GM06990 (cell line): ENCODE measurements around the gene NRXN2.

Source experiments
- DNase-seq: peaks from one replicate; pipeline ENCODE4 v3.0.0-alpha.2; 2011; ENCODE audit not compliant: insufficient read length; ENCODE audit errors: extremely low read depth
- H3K27me3 ChIP-seq: replicated peaks from 2 replicates; pipeline ENCODE4 v1.6.0; 2011; ENCODE audit warnings: low read length; ENCODE audit not compliant: control insufficient read depth, insufficient read depth
- H3K36me3 ChIP-seq: 2 replicates; pipeline ENCODE4 v1.5.1; 2011; ENCODE audit warnings: low read length; ENCODE audit not compliant: control insufficient read depth, insufficient read depth
- H3K4me3 ChIP-seq: replicated peaks from 2 replicates; pipeline ENCODE4 v1.5.1; 2011; ENCODE audit warnings: low read depth, mild to moderate bottlenecking, control low read depth, low read length
- TF ChIP-seq, protein P1 (sequence below): IDR thresholded peaks from 2 replicates; pipeline ENCODE4 v1.5.1; 2011; ENCODE audit warnings: low read length, control low read depth, mild to moderate bottlenecking, inconsistent platforms; ENCODE audit not compliant: insufficient read depth, poor library complexity, severe bottlenecking

The NRXN2 gene

DNA sequence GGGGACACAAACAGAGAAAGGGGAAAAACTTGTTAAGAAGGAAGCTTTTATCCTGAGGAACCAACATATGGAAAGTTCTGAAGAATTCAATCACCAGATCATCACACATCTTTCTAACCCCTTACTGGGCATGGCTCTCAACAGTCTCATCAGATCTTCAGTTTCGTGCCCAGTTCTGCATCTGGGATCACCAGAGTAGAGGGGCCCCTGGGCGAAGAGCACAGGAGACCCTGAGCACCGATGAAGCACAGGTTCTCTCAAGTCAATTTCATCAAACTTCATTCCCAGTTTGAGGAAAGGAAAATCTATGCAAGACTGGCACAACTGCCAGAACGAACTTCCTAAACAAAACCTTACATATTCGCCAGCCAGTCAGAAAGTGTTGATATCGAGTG is 45.3 kb upstream of the NRXN2 start:
- H3K36me3 ChIP-seq: peaks cover 69% of the 10 kb centered on the region
- H3K27me3 ChIP-seq: no peaks in the 10 kb centered on the region
- TF ChIP-seq, protein P1, sequence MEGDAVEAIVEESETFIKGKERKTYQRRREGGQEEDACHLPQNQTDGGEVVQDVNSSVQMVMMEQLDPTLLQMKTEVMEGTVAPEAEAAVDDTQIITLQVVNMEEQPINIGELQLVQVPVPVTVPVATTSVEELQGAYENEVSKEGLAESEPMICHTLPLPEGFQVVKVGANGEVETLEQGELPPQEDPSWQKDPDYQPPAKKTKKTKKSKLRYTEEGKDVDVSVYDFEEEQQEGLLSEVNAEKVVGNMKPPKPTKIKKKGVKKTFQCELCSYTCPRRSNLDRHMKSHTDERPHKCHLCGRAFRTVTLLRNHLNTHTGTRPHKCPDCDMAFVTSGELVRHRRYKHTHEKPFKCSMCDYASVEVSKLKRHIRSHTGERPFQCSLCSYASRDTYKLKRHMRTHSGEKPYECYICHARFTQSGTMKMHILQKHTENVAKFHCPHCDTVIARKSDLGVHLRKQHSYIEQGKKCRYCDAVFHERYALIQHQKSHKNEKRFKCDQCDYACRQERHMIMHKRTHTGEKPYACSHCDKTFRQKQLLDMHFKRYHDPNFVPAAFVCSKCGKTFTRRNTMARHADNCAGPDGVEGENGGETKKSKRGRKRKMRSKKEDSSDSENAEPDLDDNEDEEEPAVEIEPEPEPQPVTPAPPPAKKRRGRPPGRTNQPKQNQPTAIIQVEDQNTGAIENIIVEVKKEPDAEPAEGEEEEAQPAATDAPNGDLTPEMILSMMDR: no peak
- no peak for DNase-seq
- no peak overlapping the region for H3K4me3 ChIP-seq

DNA sequence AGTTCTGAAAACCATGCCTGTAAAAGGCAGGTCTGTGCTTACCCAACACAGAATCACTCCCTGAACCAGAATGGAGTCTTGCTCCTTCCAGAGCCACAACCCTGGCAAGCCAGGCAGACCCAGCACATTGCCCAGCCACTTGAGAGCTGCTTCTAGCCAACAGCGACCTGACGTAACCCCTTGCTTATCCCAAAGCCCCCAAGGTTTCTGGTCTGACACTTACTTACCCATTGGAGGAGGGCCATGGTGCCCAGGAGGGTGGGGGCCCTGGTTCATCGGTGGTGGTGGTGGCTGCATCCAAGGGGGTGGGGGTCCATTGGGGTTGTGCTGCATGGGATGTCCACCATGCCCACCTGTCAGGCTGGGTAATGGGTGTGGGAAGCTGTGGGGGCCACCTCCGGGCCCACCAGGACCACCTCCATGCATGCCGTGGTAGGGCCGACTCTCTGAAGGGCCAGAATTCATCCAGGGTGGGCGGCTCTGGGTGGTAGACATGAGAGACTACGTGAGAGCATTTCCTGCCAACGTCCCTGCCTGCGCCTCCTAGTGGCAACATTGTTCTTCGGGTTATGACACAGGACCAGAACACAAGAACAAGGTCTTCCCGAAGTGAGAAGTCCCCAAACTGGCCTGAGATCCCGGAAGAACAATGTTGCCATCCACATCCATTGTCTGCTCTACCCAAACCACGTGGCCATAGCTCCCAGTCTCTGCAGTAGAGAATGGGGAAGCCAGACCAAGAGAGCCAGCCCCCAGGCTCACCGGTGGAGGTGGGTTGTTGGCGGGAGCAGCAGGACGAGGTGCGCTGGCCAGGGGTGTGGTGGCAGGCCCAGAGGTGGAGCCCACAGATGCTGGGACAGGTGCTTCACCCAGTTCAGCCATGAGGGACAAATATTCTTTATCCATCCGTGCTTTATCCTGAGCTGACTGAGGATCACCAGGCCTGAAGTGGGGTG is 44.6 kb upstream of the NRXN2 start:
- TF ChIP-seq, protein P1: peak; percentile 79
- no peak for DNase-seq
- Histone ChIP-seq H3K36me3 (peaks cover 66% of the 10 kb centered on the region), H3K27me3 (no peaks in the 10 kb centered on the region), H3K4me3 (no peak overlapping the region)

- H3K27me3 ChIP-seq: no peaks in the 10 kb centered on the region
- DNase-seq: no peak
- no peak overlapping the region for H3K4me3 ChIP-seq
- TF ChIP-seq, protein P1: no peak
- peaks cover 64% of the 10 kb centered on the region for H3K36me3 ChIP-seq
Measured at GRCh38 chr11:64766881-64767280, 43.9 kb upstream of the NRXN2 start.

GRCh38 chr11:64765851-64766665 is 43.1 kb upstream of the NRXN2 start:
- Histone ChIP-seq H3K4me3 (no peak overlapping the region), H3K36me3 (peaks cover 60% of the 10 kb centered on the region), H3K27me3 (no peaks in the 10 kb centered on the region)
- TF ChIP-seq, protein P1: no peak
- no peak for DNase-seq

DNA sequence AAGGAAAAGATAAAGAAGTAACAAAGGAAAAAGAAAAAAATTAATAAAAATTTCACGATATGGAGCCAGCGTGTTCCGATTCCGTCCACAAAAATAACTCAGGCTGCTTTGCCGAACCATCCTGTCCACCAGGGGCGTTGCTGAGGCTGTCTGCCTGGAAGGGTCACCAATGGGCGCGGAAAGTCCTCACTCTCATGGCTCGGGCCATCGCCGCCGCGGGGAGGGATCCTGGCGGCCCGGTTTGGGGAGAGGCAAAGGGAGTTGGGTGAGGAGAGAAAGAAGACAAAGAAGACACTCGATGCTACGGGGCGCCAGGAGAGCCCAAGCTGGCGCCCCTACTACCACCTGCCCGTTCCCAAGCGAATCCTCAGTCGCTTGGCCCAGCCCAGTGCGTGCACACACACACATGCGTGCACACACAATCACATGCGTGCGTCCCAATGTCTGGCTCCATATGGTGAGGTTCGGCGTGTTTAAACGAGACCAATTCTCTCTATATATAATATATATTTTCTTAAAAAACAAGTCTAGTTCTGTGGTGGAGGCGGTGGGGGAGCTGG is 42.4 kb upstream of the NRXN2 start:
- Histone ChIP-seq H3K36me3 (peaks cover 55% of the 10 kb centered on the region), H3K4me3 (no peak overlapping the region)
- TF ChIP-seq, protein P1: no peak

More for the DNA sequence above, 42.4 kb upstream of the NRXN2 start:
- H3K27me3 ChIP-seq: no peaks in the 10 kb centered on the region
- DNase-seq: no peak
